ENCODE measurements around the gene MAP2K7.

The MAP2K7 gene

GRCh38 chr19:7961920-7962626, 58.4 kb downstream of the MAP2K7 start:
- no peak for TF ChIP-seq CTCF (IDR thresholded peaks at IDR 0.05; ENCODE audit: low read depth, low read length)
- H3K4me3 ChIP-seq (ENCODE audit: low read depth, low read length) = no peak overlapping the region

GRCh38 chr19:7962644-7963268, 59.1 kb downstream of the MAP2K7 start:
- no peak for TF ChIP-seq CTCF (IDR thresholded peaks at IDR 0.05; ENCODE audit: low read depth, low read length)

GRCh38 chr19:7963566-7963965, 59.9 kb downstream of the MAP2K7 start:
- no peak for TF ChIP-seq CTCF (IDR thresholded peaks at IDR 0.05; ENCODE audit: low read depth, low read length)
- H3K4me3 ChIP-seq (ENCODE audit: low read depth, low read length) = no peak overlapping the region

More at GRCh38 chr19:7962644-7963268, 59.1 kb downstream of the MAP2K7 start:
- H3K4me3 ChIP-seq (ENCODE audit: low read depth, low read length) = no peak overlapping the region
